GM06990 (cell line): Measurements from ENCODE around the gene TANC1.

Source experiments
- DNase-seq: peaks from one replicate; pipeline ENCODE4 v3.0.0-alpha.2; 2011; ENCODE audit not compliant: insufficient read length; ENCODE audit errors: extremely low read depth
- H3K27me3 ChIP-seq: replicated peaks from 2 replicates; pipeline ENCODE4 v1.6.0; 2011; ENCODE audit warnings: low read length; ENCODE audit not compliant: control insufficient read depth, insufficient read depth
- H3K36me3 ChIP-seq: 2 replicates; pipeline ENCODE4 v1.5.1; 2011; ENCODE audit warnings: low read length; ENCODE audit not compliant: control insufficient read depth, insufficient read depth
- H3K4me3 ChIP-seq: replicated peaks from 2 replicates; pipeline ENCODE4 v1.5.1; 2011; ENCODE audit warnings: low read depth, mild to moderate bottlenecking, control low read depth, low read length
- CTCF ChIP-seq: IDR thresholded peaks from 2 replicates; pipeline ENCODE4 v1.5.1; 2011; ENCODE audit warnings: low read length, control low read depth, mild to moderate bottlenecking, inconsistent platforms; ENCODE audit not compliant: insufficient read depth, poor library complexity, severe bottlenecking

TANC1 gene

GRCh38 chr2:159003555-159003954 lies 35.1 kb downstream of the TANC1 start:
- no peak for TF ChIP-seq CTCF
- no peak for DNase-seq
- Histone ChIP-seq H3K36me3 (no peaks in the 10 kb centered on the region; the same call in none of the 2 replicates), H3K27me3 (no peaks in the 10 kb centered on the region), H3K4me3 (no peak overlapping the region)

GRCh38 chr2:159004849-159005248 lies 36.4 kb downstream of the TANC1 start:
- no peak for TF ChIP-seq CTCF
- DNase-seq, result no peak
- H3K36me3 ChIP-seq, result no peaks in the 10 kb centered on the region; the same call in none of the 2 replicates
- H3K27me3 ChIP-seq, result no peaks in the 10 kb centered on the region
- H3K4me3 ChIP-seq, result no peak overlapping the region

- DNase-seq, result no peak
- H3K27me3 ChIP-seq, result no peaks in the 10 kb centered on the region
- no peaks in the 10 kb centered on the region; the same call in none of the 2 replicates for H3K36me3 ChIP-seq
- H3K4me3 ChIP-seq, result no peak overlapping the region
- no peak for TF ChIP-seq CTCF
These were observed 41.5 kb downstream of the TANC1 start for GRCh38 chr2:159009940-159010339.

GRCh38 chr2:159010340-159010739 lies 41.9 kb downstream of the TANC1 start:
- Histone ChIP-seq H3K4me3 (no peak overlapping the region), H3K27me3 (no peaks in the 10 kb centered on the region), H3K36me3 (no peaks in the 10 kb centered on the region; the same call in 1 of the 2 replicates)
- no peak for DNase-seq
- TF ChIP-seq CTCF, result no peak

GRCh38 chr2:159010963-159011362 lies 42.5 kb downstream of the TANC1 start:
- H3K27me3 ChIP-seq, result no peaks in the 10 kb centered on the region
- H3K36me3 ChIP-seq, result no peaks in the 10 kb centered on the region; the same call in 1 of the 2 replicates
- DNase-seq, result no peak
- H3K4me3 ChIP-seq, result no peak overlapping the region
- TF ChIP-seq CTCF, result no peak

GRCh38 chr2:159012142-159012541 lies 43.7 kb downstream of the TANC1 start:
- TF ChIP-seq CTCF, result no peak
- Histone ChIP-seq H3K4me3 (no peak overlapping the region), H3K27me3 (no peaks in the 10 kb centered on the region), H3K36me3 (no peaks in the 10 kb centered on the region; the same call in 1 of the 2 replicates)
- DNase-seq, result no peak
